ENCODE measurements around the gene ZBTB49.
"Not testable (repeated sequence)": the region's sequence is repeated elsewhere in the genome, so short reads cannot be mapped to it uniquely, and the experiment has no call there.

ZBTB49 gene

GRCh38 chr4:4339504-4340085, 49.5 kb downstream of the ZBTB49 start:
- Histone ChIP-seq H3K36me3 (replicated peaks) (no peaks in the 10 kb centered on the region), H3K4me3 (ENCODE audit: low read depth, low read length) (no peak overlapping the region), H3K27ac (no peak overlapping the region), H3K27me3 (replicated peaks) (no peaks in the 10 kb centered on the region)
- DNase-seq: no peak
- TF ChIP-seq CTCF (IDR thresholded peaks at IDR 0.05; ENCODE audit: low read depth, low read length, missing control alignments): no peak
- in situ Hi-C loops (cut with HindIII; ENCODE audit: low pct_ligation_motif_present, low sequenced_read_pairs): no loop called here

GRCh38 chr4:4341861-4342650, 52.0 kb downstream of the ZBTB49 start:
- H3K36me3 ChIP-seq (replicated peaks): no peaks in the 10 kb centered on the region
- in situ Hi-C loops (cut with HindIII; ENCODE audit: low pct_ligation_motif_present, low sequenced_read_pairs): no loop called here
- H3K27ac ChIP-seq: no peak overlapping the region
- TF ChIP-seq CTCF (IDR thresholded peaks at IDR 0.05; ENCODE audit: low read depth, low read length, missing control alignments): no peak
- H3K4me3 ChIP-seq (ENCODE audit: low read depth, low read length): no peak overlapping the region
- no peak for DNase-seq
- no peaks in the 10 kb centered on the region for H3K27me3 ChIP-seq (replicated peaks)

- in situ Hi-C loops (cut with HindIII; ENCODE audit: low pct_ligation_motif_present, low sequenced_read_pairs): no loop called here
- H3K27me3 ChIP-seq (replicated peaks): no peaks in the 10 kb centered on the region
- TF ChIP-seq CTCF (IDR thresholded peaks at IDR 0.05; ENCODE audit: low read depth, low read length, missing control alignments): no peak
- no peak overlapping the region for H3K27ac ChIP-seq
- H3K4me3 ChIP-seq (ENCODE audit: low read depth, low read length): no peak overlapping the region
- DNase-seq: no peak
- no peaks in the 10 kb centered on the region for H3K36me3 ChIP-seq (replicated peaks)
Measured at GRCh38 chr4:4343038-4343437, 53.0 kb downstream of the ZBTB49 start.

- Histone ChIP-seq H3K36me3 (replicated peaks) (no peaks in the 10 kb centered on the region), H3K27ac (no peak overlapping the region), H3K27me3 (replicated peaks) (no peaks in the 10 kb centered on the region), H3K4me3 (ENCODE audit: low read depth, low read length) (no peak overlapping the region)
- TF ChIP-seq CTCF (IDR thresholded peaks at IDR 0.05; ENCODE audit: low read depth, low read length, missing control alignments): no peak
- DNase-seq: no peak
- in situ Hi-C loops (cut with HindIII; ENCODE audit: low pct_ligation_motif_present, low sequenced_read_pairs): no loop called here
Measured at GRCh38 chr4:4344915-4345527, 55.0 kb downstream of the ZBTB49 start.

- Histone ChIP-seq H3K27me3 (replicated peaks) (no peaks in the 10 kb centered on the region), H3K36me3 (replicated peaks) (no peaks in the 10 kb centered on the region), H3K27ac (no peak overlapping the region), H3K4me3 (ENCODE audit: low read depth, low read length) (no peak overlapping the region)
- DNase-seq: no peak
- no peak for TF ChIP-seq CTCF (IDR thresholded peaks at IDR 0.05; ENCODE audit: low read depth, low read length, missing control alignments)
- in situ Hi-C loops (cut with HindIII; ENCODE audit: low pct_ligation_motif_present, low sequenced_read_pairs): no loop called here
Measured at GRCh38 chr4:4347585-4347984, 57.5 kb downstream of the ZBTB49 start.

- H3K27ac ChIP-seq; H3K27me3 ChIP-seq (replicated peaks); in situ Hi-C loops (cut with HindIII; ENCODE audit: low pct_ligation_motif_present, low sequenced_read_pairs); H3K36me3 ChIP-seq (replicated peaks); DNase-seq; H3K4me3 ChIP-seq (ENCODE audit: low read depth, low read length): not testable (repeated sequence)
Measured at GRCh38 chr4:4348585-4348984, 58.5 kb downstream of the ZBTB49 start.

Data from brain microvascular endothelial cell (primary cell).